HG02642 (cell line): ENCODE data around the gene MRNIP.
"Not testable (repeated sequence)": the region's sequence is repeated elsewhere in the genome, so short reads cannot be mapped to it uniquely, and the experiment has no call there.

Source experiments
- ATAC-seq: cut with Tn5 transposase; IDR thresholded peaks from one replicate; pipeline ENCODE4 v1.9.1; 2021; ENCODE audit warnings: mild to moderate bottlenecking; ENCODE audit not compliant: unreplicated experiment, poor library complexity

Gene MRNIP

GRCh38 chr5:179796877-179797608, 61.6 kb downstream of the MRNIP start:
- ATAC-seq, result no peak

GRCh38 chr5:179795863-179796833, 62.5 kb downstream of the MRNIP start:
- peak; percentile 79 for ATAC-seq

GRCh38 chr5:179795049-179795862, 63.4 kb downstream of the MRNIP start:
- ATAC-seq, result no peak

GRCh38 chr5:179794575-179794974, 64.0 kb downstream of the MRNIP start:
- no peak for ATAC-seq

GRCh38 chr5:179794171-179794570, 64.4 kb downstream of the MRNIP start:
- no peak for ATAC-seq

GRCh38 chr5:179793468-179794139, 65.0 kb downstream of the MRNIP start, which contains the start of gene LTC4S:
Gene LTC4S, plus strand, starts transcription at chr5:179793986. Its CDS starts 95 bp downstream, at chr5:179794081.
- no peak for ATAC-seq

- no peak for ATAC-seq
Measured at GRCh38 chr5:179792612-179793467, 65.8 kb downstream of the MRNIP start.

- no peak for ATAC-seq
Measured at GRCh38 chr5:179791881-179792611, 66.6 kb downstream of the MRNIP start.

- not testable (repeated sequence) for ATAC-seq
Measured at GRCh38 chr5:179789278-179789677, 69.3 kb downstream of the MRNIP start.

- ATAC-seq, result no peak
Measured at GRCh38 chr5:179788193-179788854, 70.3 kb downstream of the MRNIP start.
